ENCODE results near the gene TMEM240. TPM values are rescaled to one million over a fixed set of nuclear protein-coding genes. Genes with fewer than 3 reads are reported as not detected.

The TMEM240 gene
- total and polyA plus RNA-seq, 9 of the 15 experiments (the other 6 are each of a cell fraction or from before 2014, with no cell fraction given): 0.24 to 2.0 (median 0.69) TPM; not detected in 5

GRCh38 chr1:1583347-1584010 is 43.1 kb upstream of the TMEM240 start:
- H3K9ac ChIP-seq (ENCODE audit: insufficient read depth in 1 of 2, low read depth in 2 of 2, low read length in 2 of 2): 0 out of 4 replicates have a peak overlapping the region, but pooled peaks of 1 of the 2 experiments have one; percentile 75
- ATAC-seq (no peak), DNase-seq (ENCODE audit: extremely low read depth in 1 of 4, low spot score in 3 of 4) (no peak), FAIRE-seq (no peak)
- ChIA-PET CTCF (ENCODE audit: low intra/inter-chr PET ratio) (no interaction called here), POLR2A (interaction anchor here (0.6 to 0.9 kb wide), 4 partner anchors 10 to 95 kb away, joined by 3 to 4 read pairs (median 3); no protein-coding TSS in a partner anchor)
- H3K4me1 ChIP-seq (replicated peaks in 1 of 2; ENCODE audit: control insufficient read depth in 2 of 2, insufficient read depth in 2 of 2, low read length in 2 of 2): peaks cover 4 to 18% of the 10 kb centered on the region in 2 experiments; a peak in 4 of 5 replicates
- BruUV-seq (replicated peaks): no TSS peak
- H2AFZ ChIP-seq (ENCODE audit: low read depth, low read length): no peak overlapping the region
- in situ Hi-C loops (cut with MboI) (no loop called here), intact Hi-C loops (cut with micrococcal nuclease) (no loop called here)
- no peaks in the 10 kb centered on the region for H3K9me3 ChIP-seq (replicated peaks; ENCODE audit: control insufficient read depth, insufficient read depth, low read depth, low read length)
- H3K4me3 ChIP-seq: no peak overlapping the region
- TF ChIP-seq ZFPM2 (CRISPR knock-in tag; IDR thresholded peaks at IDR 0.05) (no peak), CTBP1 (IDR thresholded peaks at IDR 0.05; ENCODE audit: borderline replicate concordance) (no peak), SUPT5H (IDR thresholded peaks at IDR 0.05) (no peak), LARP7 (IDR thresholded peaks at IDR 0.05) (no peak), ZNF449 (CRISPR knock-in tag; IDR thresholded peaks at IDR 0.05) (no peak), RHOXF2B (CRISPR knock-in tag; conservative IDR thresholded peaks at IDR 0.05) (no peak), ZKSCAN1 (IDR thresholded peaks at IDR 0.05; ENCODE audit: low read depth, low read length) (no peak), PHTF2 (CRISPR knock-in tag; IDR thresholded peaks at IDR 0.05) (no peak), ZNF347 (CRISPR knock-in tag; IDR thresholded peaks at IDR 0.05; ENCODE audit: low read depth) (no peak), TAF1 (IDR thresholded peaks at IDR 0.05; ENCODE audit: control insufficient read depth, extremely low read depth, insufficient read depth, low read length, severe bottlenecking) (no peak), RBM15 (IDR thresholded peaks at IDR 0.05; ENCODE audit: insufficient read depth, low read length) (no peak)
- WGBS (ENCODE audit: insufficient coverage, low coverage, missing lambda C conversion rate): 17% methylated on average over 23 of the region's 23 CpGs
- H3K79me2 ChIP-seq (ENCODE audit: control insufficient read depth, insufficient read depth, low read length): no peaks in the 10 kb centered on the region
- H3K27ac ChIP-seq (ENCODE audit: extremely low read depth, low read depth, low read length): no peak overlapping the region
- no peaks in the 10 kb centered on the region for H4K20me1 ChIP-seq (replicated peaks; ENCODE audit: control insufficient read depth, insufficient read depth, low read length)
- 0 out of 2 replicates have a peak overlapping the region, but pooled peaks have one; percentile 6 for H3K4me2 ChIP-seq (ENCODE audit: insufficient read depth, low read length)
- H3K36me3 ChIP-seq (ENCODE audit: control insufficient read depth, insufficient read depth, low read length): no peaks in the 10 kb centered on the region
- no peaks in the 10 kb centered on the region for H3K9me1 ChIP-seq (ENCODE audit: control insufficient read depth, insufficient read depth, low read length)
- peaks cover 11 to 22% of the 10 kb centered on the region in 2 experiments; a peak in 4 of 5 replicates for H3K27me3 ChIP-seq (ENCODE audit: control insufficient read depth in 2 of 2, insufficient read depth in 2 of 2, low read length in 2 of 2)
